Measurements from ENCODE around the gene SLC35A5. TPM values are rescaled to one million over a fixed set of nuclear protein-coding genes. Genes with fewer than 3 reads are reported as not detected.

The SLC35A5 gene
- total and polyA plus RNA-seq, 2 of the 8 experiments (the other 6 are each of a cell fraction or from before 2014, with no cell fraction given), result 36.5 to 38.6 TPM

DNA sequence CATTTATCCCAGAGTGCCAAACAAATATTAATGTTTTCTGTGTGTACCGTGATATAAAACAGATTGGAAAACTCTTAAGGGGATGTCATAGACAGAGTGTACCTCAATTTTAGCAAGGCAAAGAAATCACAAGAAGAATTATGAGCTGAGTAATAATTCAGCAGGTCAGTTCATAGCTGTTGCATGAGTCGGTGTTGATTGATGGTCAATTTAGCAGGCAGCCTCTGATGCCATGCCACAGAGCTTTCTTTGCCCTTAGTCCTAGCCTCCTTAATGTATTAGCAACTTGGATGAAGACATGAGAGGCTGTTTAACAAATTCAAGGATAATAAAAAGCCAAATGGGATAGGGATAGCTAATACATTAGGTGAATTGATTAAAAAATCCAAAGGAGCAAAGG is 6.8 kb downstream of the SLC35A5 start:
- H2BK20ac ChIP-seq (ENCODE audit: low read length), result no peak overlapping the region
- no peak overlapping the region for H3K9ac ChIP-seq (replicated peaks in 1 of 4; ENCODE audit: extremely low read depth in 1 of 4, low read depth in 3 of 4, low read length in 3 of 4)
- H3K9me3 ChIP-seq (ENCODE audit: insufficient read depth in 2 of 2, low read depth in 1 of 2, low read length in 1 of 2), result no peaks in the 10 kb centered on the region
- no peak overlapping the region for H2BK15ac ChIP-seq (ENCODE audit: low read length)
- ChIA-PET POLR2A (ENCODE audit: partially characterized antibody) (no interaction called here), CTCF (ENCODE audit: partially characterized antibody) (interaction anchor here (0.9 to 1.9 kb wide), 5 partner anchors 10 to 275 kb away, joined by 3 to 9 read pairs (median 3); partner anchors contain the start of gene SLC9C1)
- no peak overlapping the region for H2AFZ ChIP-seq (ENCODE audit: low read length)
- H2BK120ac ChIP-seq (replicated peaks; ENCODE audit: low read depth, low read length), result no peak overlapping the region
- H3K56ac ChIP-seq (replicated peaks; ENCODE audit: insufficient read length, low read depth, low read length), result no peak overlapping the region
- DNase-seq (ENCODE audit: low read depth in 1 of 2, low spot score in 2 of 2), result no peak
- peaks cover 0 to under 1% of the 10 kb centered on the region in 2 experiments; a peak in 1 of 4 replicates for H3K79me2 ChIP-seq (ENCODE audit: control insufficient read depth in 1 of 2, insufficient read depth in 2 of 2, low read length in 2 of 2)
- H4K5ac ChIP-seq (ENCODE audit: insufficient read length, low read depth, low read length), result no peak overlapping the region
- WGBS, 2 experiments (ENCODE audit: extremely low coverage in 1 of 2, insufficient coverage in 1 of 2, insufficient read length in 1 of 2, insufficient replicate concordance in 2 of 2, low coverage in 1 of 2, low lambda C conversion rate in 2 of 2, missing lambda C conversion rate in 1 of 2), result 89% methylated on average over 2 of the region's 2 CpGs; no CpG with 5 or more reads in 1 of the 2 experiments
- no peaks in the 10 kb centered on the region for H4K20me1 ChIP-seq (replicated peaks in 1 of 2; ENCODE audit: control insufficient read depth in 1 of 2, insufficient read depth in 2 of 2, low read length in 2 of 2)
- no peaks in the 10 kb centered on the region for H3K27me3 ChIP-seq (replicated peaks in 1 of 4; ENCODE audit: control insufficient read depth in 3 of 4, extremely low read depth in 1 of 4, insufficient read depth in 3 of 4, low read length in 3 of 4)
- H3K4me1 ChIP-seq (replicated peaks in 1 of 4; ENCODE audit: control insufficient read depth in 3 of 4, insufficient read depth in 4 of 4, low read length in 3 of 4), result no peaks in the 10 kb centered on the region
- no peak for FAIRE-seq
- no peak for TF ChIP-seq RXRA (IDR thresholded peaks at IDR 0.05; ENCODE audit: insufficient read depth, low read depth, low read length)
- TF ChIP-seq KDM1A (IDR thresholded peaks at IDR 0.05; ENCODE audit: borderline replicate concordance, low read length), result no peak
- TF ChIP-seq ATF2 (IDR thresholded peaks at IDR 0.05; ENCODE audit: low read length), result no peak
- no peak for TF ChIP-seq SRF (IDR thresholded peaks at IDR 0.05; ENCODE audit: low read depth, low read length)
- TF ChIP-seq ZNF274 (IDR thresholded peaks at IDR 0.05; ENCODE audit: borderline replicate concordance, extremely low read depth, low read length), result no peak
- TF ChIP-seq RFX5 (IDR thresholded peaks at IDR 0.05; ENCODE audit: borderline replicate concordance, low read depth, low read length), result no peak
- no peak for TF ChIP-seq RNF2 (IDR thresholded peaks at IDR 0.05; ENCODE audit: borderline replicate concordance, low read depth, low read length, missing control alignments, poor library complexity, severe bottlenecking)
- H3K4ac ChIP-seq (replicated peaks; ENCODE audit: insufficient read length, low read depth, low read length), result no peak overlapping the region
- H3K79me1 ChIP-seq (ENCODE audit: low read depth, low read length), result no peaks in the 10 kb centered on the region; the same call in 1 of the 2 replicates
- no peaks in the 10 kb centered on the region for H3K23me2 ChIP-seq (ENCODE audit: low read depth, low read length)
- no peak overlapping the region for H3K14ac ChIP-seq (ENCODE audit: insufficient read length)
- no peak overlapping the region for H3K4me3 ChIP-seq (ENCODE audit: extremely low read depth in 1 of 4, insufficient read depth in 2 of 4, low read depth in 3 of 4, low read length in 4 of 4)
- no peak overlapping the region for H2BK12ac ChIP-seq (ENCODE audit: low read depth, low read length)
- H4K8ac ChIP-seq (ENCODE audit: extremely low read depth, insufficient read depth, low read length), result no peak overlapping the region
- peaks cover 0 to 37% (median 18%) of the 10 kb centered on the region in 4 experiments; a peak in 6 of 8 replicates for H3K36me3 ChIP-seq (ENCODE audit: control insufficient read depth in 2 of 4, insufficient read depth in 4 of 4, low read length in 3 of 4)
- H2BK5ac ChIP-seq (ENCODE audit: low read depth, low read length), result no peak overlapping the region
- no peak overlapping the region for H2AK5ac ChIP-seq (ENCODE audit: low read depth, low read length)
- H3K4me2 ChIP-seq (ENCODE audit: insufficient read depth in 1 of 2, low read depth in 2 of 2, low read length in 2 of 2), result no peak overlapping the region
- no peak overlapping the region for H3K18ac ChIP-seq (ENCODE audit: extremely low read depth, low read length)
- H4K91ac ChIP-seq (replicated peaks; ENCODE audit: insufficient read length, low read length), result no peak overlapping the region
- no peak overlapping the region for H3K23ac ChIP-seq (ENCODE audit: insufficient read length)
- H3K27ac ChIP-seq (ENCODE audit: low read depth, low read length), result no peak overlapping the region
